Colonic mucosa (tissue), 4 donors: ENCODE data around the gene ZBTB20. TPM values are rescaled to one million over a fixed set of nuclear protein-coding genes. Genes with fewer than 3 reads are reported as not detected.

Source experiments
- DNase-seq: peaks from one replicate; pipeline ENCODE4 v3.0.0-alpha.2; 2020
- H3K27ac ChIP-seq: fragments of 200-600 bp; one replicate; pipeline ENCODE4 v1.8.0; 2021
- H3K27me3 ChIP-seq: fragments of 200-600 bp; one replicate; pipeline ENCODE4 v1.8.0; 2021
- H3K36me3 ChIP-seq: fragments of 200-600 bp; one replicate; pipeline ENCODE4 v1.8.0; 2021
- H3K4me1 ChIP-seq: fragments of 200-600 bp; one replicate; pipeline ENCODE4 v1.8.0; 2021; ENCODE audit warnings: mild to moderate bottlenecking
- H3K4me3 ChIP-seq: fragments of 200-600 bp; one replicate; pipeline ENCODE4 v1.8.0; 2021
- H3K9ac ChIP-seq, 2 donors: one replicate each; pipeline ENCODE4 v1.7.0; 2013; ENCODE audit warnings: control low read depth in 2 of 2, low read depth in 2 of 2, low read length in 2 of 2
- H3K9me3 ChIP-seq: fragments of 200-600 bp; one replicate; pipeline ENCODE4 v1.8.0; 2021
- CTCF ChIP-seq: fragments of 200-600 bp; IDR thresholded peaks from one replicate; pipeline ENCODE4 v1.8.0; 2022; ENCODE audit warnings: antibody characterized with exemption, mild to moderate bottlenecking
- intact Hi-C: fragments of 100-400 bp; cut with DNase I; formaldehyde crosslinking; loops from one replicate; pipeline ENCODE4 v1.14.1; 2022
- total RNA-seq, 2 donors: library from RNA; stranded (reverse); fragmentation: NEBNext Ultra II Directional in 1 of 2; extraction: Animal tissue kit (Norgen Biotek cat#: 25700) in 1 of 2; gene quantifications; one replicate each; pipeline ENCODE4 v1.2.1, GENCODE V29; 2021
- donor health status: healthy.
- donor health status: DM: no; HTN: no; CAD: no.
- donor health status: DM: no; HTN: no; CAD: no.

The ZBTB20 gene
- total RNA-seq, 2 donors from 2014 or later = 12.7 to 21.2 TPM

DNA sequence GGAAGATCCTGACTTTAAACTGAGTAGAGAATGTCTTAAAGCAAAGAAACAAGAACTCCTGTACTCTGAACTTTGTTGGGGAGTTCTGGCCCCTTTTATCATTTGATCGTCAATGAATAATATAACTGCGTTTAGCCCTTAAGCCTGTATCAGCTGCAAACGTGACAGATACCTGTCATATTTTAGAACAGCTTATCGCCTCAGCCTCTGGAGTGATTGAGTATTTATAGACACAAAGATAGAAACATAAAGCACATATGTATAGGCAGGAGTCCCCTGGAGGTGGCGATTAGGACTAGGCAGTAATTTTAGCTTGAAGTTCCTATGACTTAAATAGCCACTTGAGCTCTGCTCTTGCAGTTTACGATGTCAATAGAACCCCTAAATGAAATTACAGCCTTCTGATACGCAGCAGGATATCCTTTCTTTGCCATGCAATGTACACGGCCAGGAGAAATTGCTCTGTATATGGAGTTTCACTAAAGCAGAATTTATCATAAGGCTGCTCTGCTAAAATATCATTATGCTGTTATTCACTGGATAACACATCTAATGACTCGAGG is 531.5 kb downstream of the ZBTB20 start:
- no peak overlapping the region for H3K4me3 ChIP-seq
- TF ChIP-seq CTCF = no peak
- H3K9ac ChIP-seq = no peak overlapping the region
- no peak for DNase-seq
- no peaks in the 10 kb centered on the region for H3K9me3 ChIP-seq
- H3K36me3 ChIP-seq = no peaks in the 10 kb centered on the region
- H3K27me3 ChIP-seq = no peaks in the 10 kb centered on the region
- intact Hi-C loops = no loop called here
- no peaks in the 10 kb centered on the region for H3K4me1 ChIP-seq
- H3K27ac ChIP-seq = no peak overlapping the region

GRCh38 chr3:114609973-114610630 is 537.0 kb downstream of the ZBTB20 start:
- Histone ChIP-seq H3K9me3 (no peaks in the 10 kb centered on the region), H3K4me1 (no peaks in the 10 kb centered on the region), H3K27ac (no peak overlapping the region), H3K36me3 (no peaks in the 10 kb centered on the region), H3K4me3 (no peak overlapping the region), H3K27me3 (no peaks in the 10 kb centered on the region), H3K9ac (no peak overlapping the region)
- no peak for TF ChIP-seq CTCF
- intact Hi-C loops = no loop called here
- no peak for DNase-seq

DNA sequence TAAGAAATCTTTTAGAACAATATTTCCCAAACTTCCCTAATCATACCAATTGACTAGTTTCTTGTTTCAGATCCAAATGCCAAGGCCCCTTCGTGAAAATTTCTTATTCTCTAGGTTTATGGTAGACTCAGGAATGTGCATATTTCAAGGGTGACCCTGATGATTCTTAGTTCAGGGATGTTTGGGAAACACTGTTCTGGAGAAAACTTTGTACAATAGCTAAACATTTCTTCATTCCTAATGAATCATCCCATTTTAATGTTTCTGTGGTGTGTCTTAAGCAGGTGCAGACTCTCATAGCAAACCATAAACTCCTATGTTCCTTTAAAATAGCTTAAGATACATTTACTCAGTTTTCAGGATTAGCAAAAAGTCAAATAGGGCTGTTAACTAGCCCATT is 538.8 kb downstream of the ZBTB20 start:
- no peak for TF ChIP-seq CTCF
- no peak overlapping the region for H3K4me3 ChIP-seq
- intact Hi-C loops = no loop called here
- no peak overlapping the region for H3K9ac ChIP-seq
- no peaks in the 10 kb centered on the region for H3K36me3 ChIP-seq
- no peaks in the 10 kb centered on the region for H3K9me3 ChIP-seq
- no peak overlapping the region for H3K27ac ChIP-seq
- no peaks in the 10 kb centered on the region for H3K4me1 ChIP-seq
- DNase-seq = no peak
- no peaks in the 10 kb centered on the region for H3K27me3 ChIP-seq

DNA sequence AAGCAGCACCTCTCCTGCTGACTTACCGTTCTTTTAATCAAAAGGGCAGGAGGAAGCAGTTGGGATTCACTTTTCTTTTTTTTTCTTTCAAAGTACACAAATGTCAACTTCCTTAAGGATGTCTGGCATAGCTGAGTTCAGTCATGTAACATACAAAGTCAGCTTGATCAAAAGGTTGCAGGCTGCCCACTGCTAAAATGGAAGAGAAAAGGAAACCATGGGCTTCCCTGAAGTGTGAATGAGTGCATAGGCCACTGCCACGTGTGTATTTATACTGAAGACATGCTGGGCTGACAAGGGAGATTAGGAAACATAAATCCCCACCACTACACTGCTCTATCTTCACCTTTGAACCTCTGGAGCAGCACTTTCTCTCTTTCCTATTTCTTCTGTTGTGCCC is 540.8 kb downstream of the ZBTB20 start:
- DNase-seq = no peak
- Histone ChIP-seq H3K9ac (no peak overlapping the region), H3K4me3 (no peak overlapping the region), H3K4me1 (no peaks in the 10 kb centered on the region), H3K36me3 (no peaks in the 10 kb centered on the region), H3K27ac (no peak overlapping the region), H3K27me3 (no peaks in the 10 kb centered on the region), H3K9me3 (no peaks in the 10 kb centered on the region)
- no peak for TF ChIP-seq CTCF
- intact Hi-C loops = no loop called here

DNA sequence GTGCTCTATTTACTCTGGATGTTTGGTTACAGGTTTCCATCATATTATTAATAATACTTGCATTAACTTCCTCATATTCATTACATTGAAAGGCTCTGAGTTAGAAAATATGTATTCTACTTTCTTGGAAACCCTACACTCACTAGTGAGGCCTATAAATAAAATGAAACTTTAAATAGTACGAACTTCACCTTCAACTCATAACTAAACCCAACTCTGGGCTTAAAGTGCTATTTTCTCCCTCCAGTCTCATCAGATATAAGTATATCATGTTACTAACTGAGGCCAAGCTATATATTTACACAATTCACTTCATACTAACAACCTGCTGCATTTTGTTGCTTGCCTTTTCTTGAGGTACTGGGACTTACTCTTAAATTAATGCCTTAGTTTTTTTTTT is 546.5 kb downstream of the ZBTB20 start:
- no peak for TF ChIP-seq CTCF
- Histone ChIP-seq H3K27me3 (no peaks in the 10 kb centered on the region), H3K9ac (no peak overlapping the region), H3K4me1 (no peaks in the 10 kb centered on the region), H3K4me3 (no peak overlapping the region), H3K36me3 (no peaks in the 10 kb centered on the region), H3K27ac (no peak overlapping the region), H3K9me3 (no peaks in the 10 kb centered on the region)
- intact Hi-C loops = no loop called here
- no peak for DNase-seq
